HCT116 (cell line): Measurements from ENCODE around the gene SCUBE2. TPM values are rescaled to one million over a fixed set of nuclear protein-coding genes. Genes with fewer than 3 reads are reported as not detected.

Source experiments
- ATAC-seq: fragments of 200-7000 bp; cut with Tn5 transposase; 2 replicates; pipeline ENCODE4 v1.9.1; 2020; ENCODE audit warnings: mild to moderate bottlenecking, moderate library complexity
- BruUV-seq: library from RNA; stranded (reverse); fragments of 400-500 nt; replicated peaks from 2 replicates; lab custom pipeline; 2021; lab: Mats Ljungman, UMichigan
- CTCF ChIA-PET: fragments of 300-600 bp; sonication (Branson Sonifier 250); formaldehyde crosslinking; loops from one replicate; lab custom pipeline; 2021; ENCODE audit warnings: antibody characterized with exemption; lab: Charles Lee
- POLR2A ChIA-PET: fragments of 300-600, 350-600 bp; sonication (Branson Sonifier 250); formaldehyde crosslinking; loops from one replicate; lab custom pipeline; 2021; ENCODE audit warnings: antibody characterized with exemption; lab: Charles Lee
- RAD21 ChIA-PET, 2 experiments: fragments of 300-600 bp; sonication (Branson Sonifier 250); formaldehyde crosslinking; loops; one replicate each; lab custom pipeline; 2023; ENCODE audit warnings: low total read pairs in 2 of 2; ENCODE audit not compliant: uncharacterized antibody in 2 of 2, unreplicated experiment in 2 of 2, low non-redundant PET in 1 of 2; lab: Charles Lee
- DNase-seq: peaks from one replicate; pipeline ENCODE4 v3.0.0-alpha.2; 2010; ENCODE audit warnings: low read depth, low spot score
- H2AFZ ChIP-seq: fragments of 200-600 bp; shearing (Covaris generic), sonication (generic); 2 replicates; pipeline ENCODE4 v1.6.1; 2017; ENCODE audit warnings: low read depth, mixed run types, mixed read lengths, antibody characterized with exemption, low read length; ENCODE audit not compliant: poor library complexity, severe bottlenecking
- H3K27ac ChIP-seq: 2 replicates; pipeline ENCODE4 v1.5.1; 2012; ENCODE audit warnings: low read depth, low read length
- H3K27me3 ChIP-seq: fragments of 200-600 bp; sonication (generic); 2 replicates; pipeline ENCODE4 v1.6.1; 2016; ENCODE audit warnings: mixed run types, low read length, mixed read lengths; ENCODE audit not compliant: insufficient read depth
- H3K36me3 ChIP-seq, 2 experiments: fragments of 200-500 bp in 1 of 2; fragments of 200-600 bp in 1 of 2; sonication (Bioruptor generic) in 1 of 2; sonication (generic) in 1 of 2; 2 replicates each; pipeline versions ENCODE4 v1.5.1 to v1.6.1; 2014 to 2016; ENCODE audit warnings: low read length in 2 of 2, inconsistent platforms in 1 of 2, mixed read lengths in 1 of 2, mixed run types in 1 of 2; ENCODE audit not compliant: insufficient read depth in 2 of 2, control insufficient read depth in 1 of 2
- H3K4me1 ChIP-seq, 2 experiments: fragments of 200-600 bp in 1 of 2; sonication (generic) in 1 of 2; 2 replicates each; pipeline versions ENCODE4 v1.5.1 to v1.6.1; 2012 to 2017; ENCODE audit warnings: low read length in 2 of 2, inconsistent platforms in 1 of 2, mild to moderate bottlenecking in 1 of 2, mixed read lengths in 1 of 2, mixed run types in 1 of 2, moderate library complexity in 1 of 2; ENCODE audit not compliant: insufficient read depth in 2 of 2, control insufficient read depth in 1 of 2
- H3K4me2 ChIP-seq: fragments of 200-600 bp; sonication (generic); 2 replicates; pipeline ENCODE4 v1.6.1; 2017; ENCODE audit warnings: mixed run types, low read length, mixed read lengths
- H3K4me3 ChIP-seq, 2 experiments: fragments of 200-600 bp in 1 of 2; sonication (generic) in 1 of 2; replicated peaks in 1 of 2; 2 replicates each; pipeline ENCODE4 v1.5.1; 2011 to 2016; ENCODE audit warnings: low read length in 2 of 2, control low read depth in 1 of 2, low read depth in 1 of 2, mild to moderate bottlenecking in 1 of 2, mixed read lengths in 1 of 2, mixed run types in 1 of 2
- H3K79me2 ChIP-seq: fragments of 200-600 bp; sonication (generic); 2 replicates; pipeline ENCODE4 v1.6.1; 2017; ENCODE audit warnings: mild to moderate bottlenecking, mixed run types, low read length, moderate library complexity, mixed read lengths; ENCODE audit not compliant: insufficient read depth
- H3K9ac ChIP-seq: fragments of 200-600 bp; sonication (generic); 2 replicates; pipeline ENCODE4 v1.6.1; 2016; ENCODE audit warnings: low read length, mixed read lengths
- H3K9me2 ChIP-seq: fragments of 200-600 bp; sonication (generic), shearing (Covaris generic); 2 replicates; pipeline ENCODE4 v1.6.1; 2017; ENCODE audit warnings: mixed run types, mild to moderate bottlenecking, moderate library complexity; ENCODE audit not compliant: insufficient read depth
- H3K9me3 ChIP-seq, 2 experiments: fragments of 200-500 bp in 1 of 2; fragments of 200-600 bp in 1 of 2; sonication (Bioruptor generic) in 1 of 2; sonication (generic) in 1 of 2; 2 replicates each; pipeline ENCODE4 v1.6.1; 2014 to 2017; ENCODE audit warnings: low read length in 2 of 2, mixed read lengths in 2 of 2, inconsistent platforms in 1 of 2, low read depth in 1 of 2, mild to moderate bottlenecking in 1 of 2, mixed run types in 1 of 2, moderate library complexity in 1 of 2; ENCODE audit not compliant: control insufficient read depth in 1 of 2, insufficient read depth in 1 of 2
- H4K20me1 ChIP-seq: fragments of 200-600 bp; sonication (generic), shearing (Covaris generic); 2 replicates; pipeline ENCODE4 v1.6.1; 2017; ENCODE audit warnings: mixed run types, mild to moderate bottlenecking, moderate library complexity; ENCODE audit not compliant: insufficient read depth
- ATF3 ChIP-seq: IDR thresholded peaks from 2 replicates; pipeline ENCODE4 v1.6.1; 2012
- CBX3 ChIP-seq: IDR thresholded peaks from 2 replicates; pipeline ENCODE4 v1.6.1; 2012; ENCODE audit warnings: low read depth
- CEBPB ChIP-seq: IDR thresholded peaks from 2 replicates; pipeline ENCODE4 v1.6.1; 2012; ENCODE audit warnings: low read depth
- CTCF ChIP-seq, 3 experiments: fragments of 200-600 bp in 1 of 3; sonication (generic) in 1 of 3; IDR thresholded peaks in 2 of 3; conservative IDR thresholded peaks in 1 of 3; 2 replicates each; pipeline ENCODE4 v1.5.1; 2012 to 2017; ENCODE audit warnings: low read depth in 2 of 3, low read length in 2 of 3, antibody characterized with exemption in 1 of 3, borderline replicate concordance in 1 of 3, control low read depth in 1 of 3, mild to moderate bottlenecking in 1 of 3, mixed read lengths in 1 of 3, mixed run types in 1 of 3, moderate library complexity in 1 of 3; ENCODE audit not compliant: insufficient read depth in 1 of 3
- EGR1 ChIP-seq: IDR thresholded peaks from 2 replicates; pipeline ENCODE4 v1.6.1; 2012; ENCODE audit warnings: low read depth
- ELF1 ChIP-seq: IDR thresholded peaks from 2 replicates; pipeline ENCODE4 v1.6.1; 2012; ENCODE audit warnings: low read depth, borderline replicate concordance
- EZH2 ChIP-seq: fragments of 200-600 bp; sonication (generic); IDR thresholded peaks from 2 replicates; pipeline ENCODE4 v1.6.1; 2017; ENCODE audit warnings: antibody characterized with exemption, mixed run types
- EZH2phosphoT487 ChIP-seq: fragments of 200-600 bp; IDR thresholded peaks from 2 replicates; pipeline ENCODE4 v1.6.1; 2018; ENCODE audit warnings: antibody characterized with exemption, borderline replicate concordance
- MAX ChIP-seq: IDR thresholded peaks from 2 replicates; pipeline ENCODE4 v1.6.1; 2012
- POLR2A ChIP-seq: IDR thresholded peaks from 2 replicates; pipeline ENCODE4 v1.7.0; 2011; ENCODE audit warnings: borderline replicate concordance; ENCODE audit not compliant: insufficient read depth, insufficient read length; ENCODE audit errors: extremely low read depth
- POLR2AphosphoS5 ChIP-seq: IDR thresholded peaks from 2 replicates; pipeline ENCODE4 v1.6.1; 2011; ENCODE audit warnings: mild to moderate bottlenecking, low read depth, low read length, moderate library complexity
- RAD21 ChIP-seq: IDR thresholded peaks from 2 replicates; pipeline ENCODE4 v1.6.1; 2012; ENCODE audit warnings: low read depth, mild to moderate bottlenecking
- REST ChIP-seq: IDR thresholded peaks from 2 replicates; pipeline ENCODE4 v1.6.1; 2012; ENCODE audit warnings: low read depth
- SP1 ChIP-seq: IDR thresholded peaks from 2 replicates; pipeline ENCODE4 v1.6.1; 2012; ENCODE audit warnings: low read depth
- SRF ChIP-seq: IDR thresholded peaks from 2 replicates; pipeline ENCODE4 v1.6.1; 2012; ENCODE audit warnings: low read depth
- TCF7L2 ChIP-seq: IDR thresholded peaks from 2 replicates; pipeline ENCODE4 v1.7.0; 2011; ENCODE audit warnings: borderline replicate concordance, inconsistent platforms; ENCODE audit not compliant: insufficient read depth, insufficient read length; ENCODE audit errors: extremely low read depth
- YY1 ChIP-seq: IDR thresholded peaks from 2 replicates; pipeline ENCODE4 v1.6.1; 2011; ENCODE audit warnings: low read length, low read depth, moderate library complexity, mild to moderate bottlenecking; ENCODE audit not compliant: insufficient replicate concordance; ENCODE audit errors: extremely low read depth
- ZBTB33 ChIP-seq: IDR thresholded peaks from 2 replicates; pipeline ENCODE4 v1.6.1; 2011; ENCODE audit warnings: mild to moderate bottlenecking, low read length, moderate library complexity; ENCODE audit not compliant: insufficient replicate concordance; ENCODE audit errors: extremely low read depth
- ZFX ChIP-seq: fragments of 450-650 bp; IDR thresholded peaks from 2 replicates; pipeline ENCODE4 v1.6.1; 2017
- ZNF274 ChIP-seq: fragments of 200-500 bp; sonication (Bioruptor generic); IDR thresholded peaks from 2 replicates; pipeline ENCODE4 v1.6.1; 2014; ENCODE audit warnings: mild to moderate bottlenecking, low read depth, low read length, inconsistent platforms
- intact Hi-C: fragments of 100-400 bp; cut with micrococcal nuclease; formaldehyde crosslinking; loops from 2 replicates; pipeline ENCODE4 v1.10.0; 2022
- total RNA-seq: library from RNA; stranded (reverse); gene quantifications from one replicate; pipeline ENCODE4 v1.2.1, GENCODE V29; 2021; ENCODE audit not compliant: unreplicated experiment

Gene SCUBE2
- total RNA-seq, 1 experiment from 2014 or later, result 1.3 TPM

- BruUV-seq, result no TSS peak
These were observed 18.7 kb downstream of the SCUBE2 start for GRCh38 chr11:9072626-9073176.

More at GRCh38 chr11:9072626-9073176, 18.7 kb downstream of the SCUBE2 start:
- H3K9ac ChIP-seq, result no peak overlapping the region
- no peak overlapping the region for H3K4me3 ChIP-seq
- ATAC-seq (no peak), DNase-seq (no peak)
- H3K9me2 ChIP-seq, result no peaks in the 10 kb centered on the region
- no peaks in the 10 kb centered on the region for H3K4me1 ChIP-seq
- H3K36me3 ChIP-seq, result no peaks in the 10 kb centered on the region
- H3K27ac ChIP-seq, result no peak overlapping the region
- no peaks in the 10 kb centered on the region for H3K79me2 ChIP-seq
- no peaks in the 10 kb centered on the region for H3K9me3 ChIP-seq
- no peaks in the 10 kb centered on the region for H3K27me3 ChIP-seq
- intact Hi-C loops, result no loop called here
- ChIA-PET RAD21 (no interaction called here), POLR2A (no interaction called here), CTCF (no interaction called here)
- TF ChIP-seq CBX3, result no peak
- no peak for TF ChIP-seq ZFX
- no peak for TF ChIP-seq ATF3
- no peak for TF ChIP-seq ZBTB33
- no peak for TF ChIP-seq SRF
- no peak for TF ChIP-seq TCF7L2
- TF ChIP-seq YY1, result no peak
- no peak for TF ChIP-seq SP1
- no peak for TF ChIP-seq ZNF274
- TF ChIP-seq CTCF (IDR thresholded peaks at IDR 0.05 in 2 of 3, conservative IDR thresholded peaks at IDR 0.05 in 1 of 3; ENCODE audit: borderline replicate concordance in 1 of 3, insufficient read depth in 1 of 3, low read depth in 2 of 3, low read length in 2 of 3), result no peak
- TF ChIP-seq RAD21, result no peak
- TF ChIP-seq ELF1, result no peak
- TF ChIP-seq CEBPB, result no peak
- TF ChIP-seq POLR2A, result no peak
- TF ChIP-seq EZH2, result no peak
- TF ChIP-seq EZH2phosphoT487, result no peak
- TF ChIP-seq REST, result no peak
- TF ChIP-seq POLR2AphosphoS5, result no peak
- no peak for TF ChIP-seq MAX
- TF ChIP-seq EGR1, result no peak
- H3K4me2 ChIP-seq, result no peak overlapping the region
- H2AFZ ChIP-seq, result no peak overlapping the region
- H4K20me1 ChIP-seq, result no peaks in the 10 kb centered on the region
